Body of pancreas (tissue), 4 donors: ENCODE results near the gene SHISA4. TPM values are rescaled to one million over a fixed set of nuclear protein-coding genes. Genes with fewer than 3 reads are reported as not detected.
A peak's percentile ranks its signal among the peaks of the same experiment; 100 is the strongest.

Source experiments
- ATAC-seq: fragments of 150-250 bp; one replicate; pipeline ENCODE4 v1.9.1; 2016
- DNase-seq, 4 donors: peaks; one replicate each; pipeline ENCODE4 v3.0.0-alpha.2; 2019
- H3K27ac ChIP-seq, 4 donors: fragments of 200-600 bp; sonication (generic); 1 replicate in 3 of 4; 2 replicates in 1 of 4; pipeline versions ENCODE4 v1.5.1 to v1.6.1; 2016 to 2019; ENCODE audit warnings: mild to moderate bottlenecking in 1 of 4, mixed read lengths in 1 of 4, moderate library complexity in 1 of 4
- H3K27me3 ChIP-seq, 2 donors: fragments of 200-600 bp; sonication (generic); one replicate each; pipeline ENCODE4 v1.6.0; 2016; ENCODE audit warnings: mild to moderate bottlenecking in 1 of 2
- H3K36me3 ChIP-seq, 2 donors: fragments of 200-600 bp; sonication (generic); replicated peaks in 1 of 2; 2 replicates each; pipeline ENCODE4 v1.5.1; 2016; ENCODE audit warnings: low read depth in 2 of 2; ENCODE audit not compliant: insufficient read depth in 1 of 2
- H3K4me1 ChIP-seq: fragments of 200-600 bp; sonication (generic); one replicate; pipeline ENCODE4 v1.6.0; 2016
- H3K4me3 ChIP-seq, 2 donors: fragments of 200-600 bp; sonication (generic); 1 replicate in 1 of 2; 2 replicates in 1 of 2; pipeline ENCODE4 v1.5.1; 2016 to 2019
- H3K9me3 ChIP-seq, 3 donors: fragments of 200-600 bp; sonication (generic); 1 replicate in 2 of 3; 2 replicates in 1 of 3; pipeline ENCODE4 v1.5.1; 2016
- POLR2A ChIP-seq, 3 donors: fragments of 450-650 bp; IDR thresholded peaks; one replicate each; pipeline ENCODE4 v1.6.1; 2016; ENCODE audit warnings: antibody characterized with exemption in 3 of 3, mild to moderate bottlenecking in 2 of 3
- WGBS, 2 donors: methylation state at CpG; one replicate each; pipeline ENCODE4 v1.1.5; 2017; 5-methylcytosine and 5-hydroxymethylcytosine counted together
- intact Hi-C: fragments of 100-400 bp; cut with DNase I; formaldehyde crosslinking; loops from one replicate; pipeline ENCODE4 v1.15.1; 2023
- total RNA-seq, 2 donors: library from RNA; depleted of rRNA; stranded (reverse); fragments of >200 nt; gene quantifications; one replicate each; pipeline ENCODE4 v1.1.0, GENCODE V29; 2016
- TF ChIP-seq, protein P1 (sequence below), 7 experiments: fragments of 450-650 bp in 4 of 7; fragments of 200-600 bp in 3 of 7; sonication (generic) in 3 of 7; IDR thresholded peaks; one replicate each; pipeline ENCODE4 v1.5.1; 2016 to 2019; ENCODE audit warnings: antibody characterized with exemption in 7 of 7

Gene SHISA4
- total RNA-seq, 2 donors from 2014 or later: 4.6 to 8.3 TPM

GRCh38 chr1:201870397-201870796, 18.3 kb upstream of the SHISA4 start:
- TF ChIP-seq POLR2A (IDR thresholded peaks at IDR 0.05): no peak
- intact Hi-C loops: no loop called here
- H3K4me1 ChIP-seq: no peaks in the 10 kb centered on the region
- no peak overlapping the region for H3K27ac ChIP-seq
- 89 to 92% methylated on average over 10 of the region's 10 CpGs for WGBS, 2 donors
- peaks cover 4 to 43% of the 10 kb centered on the region in 2 donors for H3K36me3 ChIP-seq
- no peak overlapping the region for H3K4me3 ChIP-seq
- no peaks in the 10 kb centered on the region for H3K27me3 ChIP-seq
- no peak for DNase-seq
- no peaks in the 10 kb centered on the region for H3K9me3 ChIP-seq
- ATAC-seq: no peak

- H3K27me3 ChIP-seq: no peaks in the 10 kb centered on the region
- intact Hi-C loops: no loop called here
- H3K36me3 ChIP-seq: peaks cover 2 to 31% of the 10 kb centered on the region in 2 donors
- 93 to 100% methylated on average over 1 of the region's 1 CpG for WGBS, 2 donors
- H3K4me1 ChIP-seq: peaks cover 4% of the 10 kb centered on the region
- no peak for DNase-seq
- no peak for TF ChIP-seq POLR2A (IDR thresholded peaks at IDR 0.05)
- TF ChIP-seq, protein P1, sequence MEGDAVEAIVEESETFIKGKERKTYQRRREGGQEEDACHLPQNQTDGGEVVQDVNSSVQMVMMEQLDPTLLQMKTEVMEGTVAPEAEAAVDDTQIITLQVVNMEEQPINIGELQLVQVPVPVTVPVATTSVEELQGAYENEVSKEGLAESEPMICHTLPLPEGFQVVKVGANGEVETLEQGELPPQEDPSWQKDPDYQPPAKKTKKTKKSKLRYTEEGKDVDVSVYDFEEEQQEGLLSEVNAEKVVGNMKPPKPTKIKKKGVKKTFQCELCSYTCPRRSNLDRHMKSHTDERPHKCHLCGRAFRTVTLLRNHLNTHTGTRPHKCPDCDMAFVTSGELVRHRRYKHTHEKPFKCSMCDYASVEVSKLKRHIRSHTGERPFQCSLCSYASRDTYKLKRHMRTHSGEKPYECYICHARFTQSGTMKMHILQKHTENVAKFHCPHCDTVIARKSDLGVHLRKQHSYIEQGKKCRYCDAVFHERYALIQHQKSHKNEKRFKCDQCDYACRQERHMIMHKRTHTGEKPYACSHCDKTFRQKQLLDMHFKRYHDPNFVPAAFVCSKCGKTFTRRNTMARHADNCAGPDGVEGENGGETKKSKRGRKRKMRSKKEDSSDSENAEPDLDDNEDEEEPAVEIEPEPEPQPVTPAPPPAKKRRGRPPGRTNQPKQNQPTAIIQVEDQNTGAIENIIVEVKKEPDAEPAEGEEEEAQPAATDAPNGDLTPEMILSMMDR (IDR thresholded peaks at IDR 0.05): no peak
- ATAC-seq: no peak
- no peak overlapping the region for H3K4me3 ChIP-seq
- no peaks in the 10 kb centered on the region for H3K9me3 ChIP-seq
- no peak overlapping the region for H3K27ac ChIP-seq
These were observed 14.0 kb upstream of the SHISA4 start for GRCh38 chr1:201874672-201875071.

DNA sequence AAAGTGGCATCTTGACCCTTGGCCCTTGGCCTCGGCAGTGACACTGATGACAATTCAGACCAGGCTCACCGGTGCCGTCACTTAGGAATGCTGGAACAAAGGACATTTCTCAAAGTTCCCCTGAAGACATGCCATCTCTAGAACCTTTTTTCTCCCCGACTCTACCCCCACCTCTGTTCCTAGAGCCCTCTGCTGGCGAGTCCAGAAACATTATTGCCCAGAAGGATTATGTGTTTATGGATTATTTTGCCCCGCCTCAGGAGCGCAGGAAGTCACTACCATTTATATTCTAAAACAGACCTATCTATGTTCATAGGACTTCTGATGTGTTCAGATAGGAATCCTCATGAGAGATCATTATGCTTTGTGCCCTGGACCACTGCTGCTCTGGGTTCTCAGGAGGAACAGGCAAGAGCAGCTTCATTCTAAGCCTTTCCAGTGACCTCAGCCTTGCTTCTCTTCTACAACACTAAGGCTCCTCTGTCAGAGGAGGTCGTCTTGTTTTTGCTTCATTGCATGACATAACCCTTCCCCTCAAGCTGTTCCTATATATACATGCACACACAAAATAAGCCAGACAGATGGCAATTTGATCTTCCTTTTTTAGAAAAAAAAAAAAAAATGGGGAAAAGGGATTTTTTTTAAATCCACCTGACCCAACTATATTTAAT, 12.4 kb upstream of the SHISA4 start:
- ATAC-seq (no peak), DNase-seq (no peak)
- intact Hi-C loops: no loop called here
- WGBS, 2 donors: 70 to 83% methylated on average over 8 of the region's 8 CpGs
- H3K36me3 ChIP-seq: peaks cover 0 to 18% of the 10 kb centered on the region in 2 donors
- no peaks in the 10 kb centered on the region for H3K9me3 ChIP-seq
- no peaks in the 10 kb centered on the region for H3K27me3 ChIP-seq
- no peak for TF ChIP-seq POLR2A (IDR thresholded peaks at IDR 0.05)
- TF ChIP-seq, protein P1 (IDR thresholded peaks at IDR 0.05): peak in 2 of 7 experiments; percentile 5 to 9
- H3K4me1 ChIP-seq: peaks cover 4% of the 10 kb centered on the region
- H3K4me3 ChIP-seq: no peak overlapping the region
- H3K27ac ChIP-seq: no peak overlapping the region

- Histone ChIP-seq H3K4me1 (peaks cover 4% of the 10 kb centered on the region), H3K4me3 (no peak overlapping the region), H3K36me3 (peaks cover 0 to 5% of the 10 kb centered on the region in 2 donors), H3K27me3 (no peaks in the 10 kb centered on the region), H3K27ac (no peak overlapping the region), H3K9me3 (no peaks in the 10 kb centered on the region)
- WGBS, 2 donors: 33 to 35% methylated on average over 6 of the region's 6 CpGs
- no peak for TF ChIP-seq POLR2A (IDR thresholded peaks at IDR 0.05)
- TF ChIP-seq, protein P1 (IDR thresholded peaks at IDR 0.05): peak; percentile 33 to 68 (median 64)
- peak; percentile 75 for ATAC-seq
- intact Hi-C loops: no loop called here
- peak; percentile 32 to 48 (median 34) for DNase-seq
These were observed 10.8 kb upstream of the SHISA4 start for GRCh38 chr1:201877877-201878401.

DNA sequence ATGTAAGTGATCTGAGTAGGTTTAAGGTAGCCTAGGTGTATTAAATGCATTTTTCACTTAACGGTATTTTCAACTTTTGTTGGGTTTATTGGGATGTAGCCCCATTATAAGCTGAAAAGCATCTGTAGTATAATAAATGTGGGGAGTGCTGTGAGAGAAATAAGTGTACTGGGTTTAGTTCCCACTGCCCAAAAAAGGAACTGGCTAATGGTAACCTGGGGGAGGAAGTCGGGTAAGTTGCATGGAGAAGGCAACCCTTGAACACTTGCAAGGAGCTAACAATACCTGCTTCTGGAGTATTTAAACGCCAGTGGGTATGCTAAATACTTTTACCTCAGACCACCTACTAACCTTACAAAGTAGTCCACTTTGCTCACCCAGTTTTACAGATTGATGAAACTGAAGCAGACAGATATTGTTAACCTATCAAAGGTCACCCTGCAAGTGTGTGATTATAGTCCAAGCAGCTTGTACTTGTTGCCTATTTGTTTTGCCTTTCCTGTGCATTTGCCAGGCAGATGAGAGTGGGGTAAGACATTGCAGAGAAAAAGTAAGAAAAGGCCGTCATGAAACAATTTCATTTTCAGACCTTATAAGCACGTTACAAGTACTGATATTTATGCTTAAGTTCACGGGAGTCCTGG, 7.6 kb upstream of the SHISA4 start:
- intact Hi-C loops: no loop called here
- TF ChIP-seq POLR2A (IDR thresholded peaks at IDR 0.05): no peak
- WGBS, 2 donors: 61 to 65% methylated on average over 6 of the region's 6 CpGs
- no peak for DNase-seq
- Histone ChIP-seq H3K4me3 (no peak overlapping the region), H3K36me3 (no peaks in the 10 kb centered on the region), H3K9me3 (no peaks in the 10 kb centered on the region), H3K4me1 (peaks cover 16% of the 10 kb centered on the region), H3K27me3 (no peaks in the 10 kb centered on the region), H3K27ac (no peak overlapping the region)
- ATAC-seq: no peak
